ENCODE data around the gene FLNA. TPM values are rescaled to one million over a fixed set of nuclear protein-coding genes. Genes with fewer than 3 reads are reported as not detected.
A peak's percentile ranks its signal among the peaks of the same experiment; 100 is the strongest.
"Not testable (repeated sequence)": the region's sequence is repeated elsewhere in the genome, so short reads cannot be mapped to it uniquely, and the experiment has no call there.

The FLNA gene
- total RNA-seq, 3 donors from 2014 or later: 416 to 675 (median 622) TPM

GRCh38 chrX:154401918-154402621 is 27.6 kb upstream of the FLNA start:
- no peaks in the 10 kb centered on the region for H3K9me3 ChIP-seq
- peaks cover 0 to 18% of the 10 kb centered on the region in 2 donors for H3K27me3 ChIP-seq
- TF ChIP-seq POLR2AphosphoS5 (IDR thresholded peaks at IDR 0.05) (no peak), POLR2A (IDR thresholded peaks at IDR 0.05) (no peak)
- TF ChIP-seq, protein P1, sequence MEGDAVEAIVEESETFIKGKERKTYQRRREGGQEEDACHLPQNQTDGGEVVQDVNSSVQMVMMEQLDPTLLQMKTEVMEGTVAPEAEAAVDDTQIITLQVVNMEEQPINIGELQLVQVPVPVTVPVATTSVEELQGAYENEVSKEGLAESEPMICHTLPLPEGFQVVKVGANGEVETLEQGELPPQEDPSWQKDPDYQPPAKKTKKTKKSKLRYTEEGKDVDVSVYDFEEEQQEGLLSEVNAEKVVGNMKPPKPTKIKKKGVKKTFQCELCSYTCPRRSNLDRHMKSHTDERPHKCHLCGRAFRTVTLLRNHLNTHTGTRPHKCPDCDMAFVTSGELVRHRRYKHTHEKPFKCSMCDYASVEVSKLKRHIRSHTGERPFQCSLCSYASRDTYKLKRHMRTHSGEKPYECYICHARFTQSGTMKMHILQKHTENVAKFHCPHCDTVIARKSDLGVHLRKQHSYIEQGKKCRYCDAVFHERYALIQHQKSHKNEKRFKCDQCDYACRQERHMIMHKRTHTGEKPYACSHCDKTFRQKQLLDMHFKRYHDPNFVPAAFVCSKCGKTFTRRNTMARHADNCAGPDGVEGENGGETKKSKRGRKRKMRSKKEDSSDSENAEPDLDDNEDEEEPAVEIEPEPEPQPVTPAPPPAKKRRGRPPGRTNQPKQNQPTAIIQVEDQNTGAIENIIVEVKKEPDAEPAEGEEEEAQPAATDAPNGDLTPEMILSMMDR (IDR thresholded peaks at IDR 0.05): no peak
- DNase-seq (ENCODE audit: low spot score in 2 of 2): no peak
- peak overlapping the region; percentile 50 to 55 for H3K27ac ChIP-seq
- H3K36me3 ChIP-seq: no peaks in the 10 kb centered on the region
- no peaks in the 10 kb centered on the region for H3K4me1 ChIP-seq
- intact Hi-C loops (cut with DNase I; ENCODE audit: low total_unique reads): no loop called here
- H3K4me3 ChIP-seq: no peak overlapping the region

GRCh38 chrX:154401045-154401799 is 26.8 kb upstream of the FLNA start:
- intact Hi-C loops (cut with DNase I; ENCODE audit: low total_unique reads): no loop called here
- DNase-seq (ENCODE audit: low spot score in 2 of 2): no peak
- Histone ChIP-seq H3K27me3 (peaks cover 0 to 18% of the 10 kb centered on the region in 2 donors), H3K9me3 (no peaks in the 10 kb centered on the region), H3K36me3 (no peaks in the 10 kb centered on the region), H3K27ac (peak overlapping the region in 1 of 2 donors; percentile 22), H3K4me1 (no peaks in the 10 kb centered on the region), H3K4me3 (no peak overlapping the region)
- TF ChIP-seq POLR2AphosphoS5 (IDR thresholded peaks at IDR 0.05) (peak in 1 of 3 donors; percentile 47), POLR2A (IDR thresholded peaks at IDR 0.05) (no peak)

GRCh38 chrX:154400369-154400817 is 26.0 kb upstream of the FLNA start:
- H3K36me3 ChIP-seq; H3K4me1 ChIP-seq; DNase-seq (ENCODE audit: low spot score in 2 of 2); H3K9me3 ChIP-seq; intact Hi-C loops (cut with DNase I; ENCODE audit: low total_unique reads): not testable (repeated sequence)
- H3K27ac ChIP-seq: peak overlapping the region in 1 of 2 donors; percentile 66
- peak overlapping the region in 1 of 3 donors; percentile 84 for H3K4me3 ChIP-seq
- peaks cover 0 to 18% of the 10 kb centered on the region in 2 donors for H3K27me3 ChIP-seq

- peaks cover 0 to 17% of the 10 kb centered on the region in 2 donors for H3K27me3 ChIP-seq
- intact Hi-C loops (cut with DNase I; ENCODE audit: low total_unique reads): no loop called here
- H3K9me3 ChIP-seq: no peaks in the 10 kb centered on the region
- peak overlapping the region; percentile 96 to 97 for H3K27ac ChIP-seq
- no peak for DNase-seq (ENCODE audit: low spot score in 2 of 2)
- H3K4me1 ChIP-seq: no peaks in the 10 kb centered on the region
- TF ChIP-seq POLR2AphosphoS5 (IDR thresholded peaks at IDR 0.05): peak in 1 of 3 donors; percentile 12
- TF ChIP-seq POLR2A (IDR thresholded peaks at IDR 0.05): no peak
- TF ChIP-seq, protein P1 (IDR thresholded peaks at IDR 0.05): no peak
- no peaks in the 10 kb centered on the region for H3K36me3 ChIP-seq
- peak overlapping the region; percentile 69 to 84 (median 72) for H3K4me3 ChIP-seq
Measured at GRCh38 chrX:154399527-154400368, 25.3 kb upstream of the FLNA start.

DNA sequence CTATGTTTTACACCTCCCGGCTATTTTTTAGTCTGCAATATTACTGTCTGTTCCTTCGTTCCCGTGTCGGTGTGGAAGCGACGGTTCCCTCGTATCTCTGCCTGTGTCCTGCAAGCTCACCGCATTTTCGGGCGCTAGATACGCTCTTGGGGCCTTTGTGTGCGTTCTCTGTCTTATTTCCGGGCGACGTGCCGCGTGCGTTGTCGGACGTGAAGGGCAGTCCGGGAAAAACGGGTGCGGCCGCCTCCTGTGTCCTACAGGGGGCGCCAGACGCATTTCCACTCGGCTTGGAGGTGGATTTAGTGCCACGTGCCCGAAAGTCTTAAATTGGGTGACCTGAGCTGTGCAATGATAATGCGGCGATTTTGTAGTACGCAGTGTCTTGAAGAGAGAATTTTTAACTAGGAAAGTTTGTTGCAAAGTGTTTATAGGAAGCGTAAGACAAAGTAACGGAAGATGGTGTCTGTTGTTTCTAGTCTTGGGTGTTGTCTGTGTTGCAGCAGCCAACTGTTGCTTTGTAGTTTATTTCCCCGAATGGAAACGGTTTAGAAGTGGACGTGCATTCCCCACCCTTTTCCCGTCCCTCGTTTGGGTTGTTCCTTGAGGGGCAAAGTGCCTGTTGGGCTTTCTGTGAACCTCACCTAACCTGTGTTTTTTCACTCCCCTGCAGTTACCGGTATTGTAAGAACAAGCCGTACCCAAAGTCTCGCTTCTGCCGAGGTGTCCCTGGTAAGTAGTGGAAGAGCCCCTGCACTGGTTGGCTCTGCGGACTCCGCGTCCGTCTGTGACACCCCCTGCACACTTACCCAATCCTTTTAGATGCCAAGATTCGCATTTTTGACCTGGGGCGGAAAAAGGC is 24.5 kb upstream of the FLNA start:
- intact Hi-C loops (cut with DNase I; ENCODE audit: low total_unique reads): no loop called here

More for the DNA sequence above, 24.5 kb upstream of the FLNA start:
- TF ChIP-seq, protein P1 (IDR thresholded peaks at IDR 0.05): peak; percentile 67 to 81 (median 71)
- no peak for TF ChIP-seq POLR2AphosphoS5 (IDR thresholded peaks at IDR 0.05)
- TF ChIP-seq POLR2A (IDR thresholded peaks at IDR 0.05): no peak
- peak; percentile 82 to 86 for DNase-seq (ENCODE audit: low spot score in 2 of 2)
- Histone ChIP-seq H3K36me3 (no peaks in the 10 kb centered on the region), H3K27ac (peak overlapping the region; percentile 96 to 97), H3K9me3 (no peaks in the 10 kb centered on the region), H3K27me3 (peaks cover 0 to 13% of the 10 kb centered on the region in 2 donors), H3K4me1 (no peaks in the 10 kb centered on the region), H3K4me3 (peak overlapping the region; percentile 69 to 84 (median 72))

Data from breast epithelium (tissue), 4 donors.